ENCODE measurements around the gene WDR77.

Gene WDR77

GRCh38 chr1:111448918-111449702, at the start of gene WDR77, which contains the start of gene ATP5PB:
Gene WDR77, minus strand, starts transcription at chr1:111449256. Its CDS starts 87 bp downstream, at chr1:111449169.
Gene ATP5PB, plus strand, starts transcription at chr1:111449464. Its CDS starts 78 bp downstream, at chr1:111449542.
- Histone ChIP-seq H3K9me3 (ENCODE audit: control insufficient read depth in 1 of 2, low read length in 2 of 2) (no peaks in the 10 kb centered on the region), H3K4me1 (ENCODE audit: control insufficient read depth in 1 of 2, insufficient read depth in 2 of 2, low read length in 2 of 2) (peaks cover 40 to 52% of the 10 kb centered on the region in 2 donors), H3K27ac (ENCODE audit: low read depth, low read length) (peak within 1 kb of the TSS; percentile 67), H3K36me3 (ENCODE audit: control insufficient read depth in 1 of 2, insufficient read depth in 2 of 2, low read length in 2 of 2) (peaks cover 8 to 17% of the 10 kb centered on the region in 2 donors), H3K9ac (ENCODE audit: low read depth in 1 of 2, low read length in 2 of 2) (peak within 1 kb of the TSS; percentile 97 to 99), H3K27me3 (ENCODE audit: control insufficient read depth in 1 of 2, insufficient read depth in 2 of 2, low read length in 2 of 2) (no peaks in the 10 kb centered on the region), H3K4me3 (ENCODE audit: low read depth in 1 of 2, low read length in 2 of 2) (peak within 1 kb of the TSS; percentile 99 to 100)

- Histone ChIP-seq H3K9ac (ENCODE audit: low read depth in 1 of 2, low read length in 2 of 2) (no peak overlapping the region), H3K27ac (ENCODE audit: low read depth, low read length) (no peak overlapping the region), H3K4me1 (ENCODE audit: control insufficient read depth in 1 of 2, insufficient read depth in 2 of 2, low read length in 2 of 2) (no peaks in the 10 kb centered on the region), H3K9me3 (ENCODE audit: control insufficient read depth in 1 of 2, low read length in 2 of 2) (no peaks in the 10 kb centered on the region), H3K36me3 (ENCODE audit: control insufficient read depth in 1 of 2, insufficient read depth in 2 of 2, low read length in 2 of 2) (no peaks in the 10 kb centered on the region), H3K27me3 (ENCODE audit: control insufficient read depth in 1 of 2, insufficient read depth in 2 of 2, low read length in 2 of 2) (no peaks in the 10 kb centered on the region), H3K4me3 (ENCODE audit: low read depth in 1 of 2, low read length in 2 of 2) (no peak overlapping the region)
Observed at GRCh38 chr1:111497592-111497991, 48.5 kb upstream of the WDR77 start.

- Histone ChIP-seq H3K36me3 (ENCODE audit: control insufficient read depth in 1 of 2, insufficient read depth in 2 of 2, low read length in 2 of 2) (no peaks in the 10 kb centered on the region), H3K9me3 (ENCODE audit: control insufficient read depth in 1 of 2, low read length in 2 of 2) (no peaks in the 10 kb centered on the region), H3K9ac (ENCODE audit: low read depth in 1 of 2, low read length in 2 of 2) (no peak overlapping the region), H3K27ac (ENCODE audit: low read depth, low read length) (no peak overlapping the region), H3K4me3 (ENCODE audit: low read depth in 1 of 2, low read length in 2 of 2) (no peak overlapping the region), H3K27me3 (ENCODE audit: control insufficient read depth in 1 of 2, insufficient read depth in 2 of 2, low read length in 2 of 2) (no peaks in the 10 kb centered on the region), H3K4me1 (ENCODE audit: control insufficient read depth in 1 of 2, insufficient read depth in 2 of 2, low read length in 2 of 2) (no peaks in the 10 kb centered on the region)
Observed at GRCh38 chr1:111496398-111496797, 47.3 kb upstream of the WDR77 start.

GRCh38 chr1:111491070-111491469, 42.0 kb upstream of the WDR77 start:
- no peaks in the 10 kb centered on the region for H3K4me1 ChIP-seq (ENCODE audit: control insufficient read depth in 1 of 2, insufficient read depth in 2 of 2, low read length in 2 of 2)
- H3K27me3 ChIP-seq (ENCODE audit: control insufficient read depth in 1 of 2, insufficient read depth in 2 of 2, low read length in 2 of 2): no peaks in the 10 kb centered on the region
- no peak overlapping the region for H3K9ac ChIP-seq (ENCODE audit: low read depth in 1 of 2, low read length in 2 of 2)
- peak overlapping the region; percentile 15 for H3K27ac ChIP-seq (ENCODE audit: low read depth, low read length)
- H3K4me3 ChIP-seq (ENCODE audit: low read depth in 1 of 2, low read length in 2 of 2): no peak overlapping the region
- H3K9me3 ChIP-seq (ENCODE audit: control insufficient read depth in 1 of 2, low read length in 2 of 2): no peaks in the 10 kb centered on the region
- no peaks in the 10 kb centered on the region for H3K36me3 ChIP-seq (ENCODE audit: control insufficient read depth in 1 of 2, insufficient read depth in 2 of 2, low read length in 2 of 2)

- no peak overlapping the region for H3K27ac ChIP-seq (ENCODE audit: low read depth, low read length)
- no peak overlapping the region for H3K4me3 ChIP-seq (ENCODE audit: low read depth in 1 of 2, low read length in 2 of 2)
- H3K36me3 ChIP-seq (ENCODE audit: control insufficient read depth in 1 of 2, insufficient read depth in 2 of 2, low read length in 2 of 2): no peaks in the 10 kb centered on the region
- no peaks in the 10 kb centered on the region for H3K4me1 ChIP-seq (ENCODE audit: control insufficient read depth in 1 of 2, insufficient read depth in 2 of 2, low read length in 2 of 2)
- no peaks in the 10 kb centered on the region for H3K27me3 ChIP-seq (ENCODE audit: control insufficient read depth in 1 of 2, insufficient read depth in 2 of 2, low read length in 2 of 2)
- H3K9ac ChIP-seq (ENCODE audit: low read depth in 1 of 2, low read length in 2 of 2): no peak overlapping the region
- no peaks in the 10 kb centered on the region for H3K9me3 ChIP-seq (ENCODE audit: control insufficient read depth in 1 of 2, low read length in 2 of 2)
Observed at GRCh38 chr1:111490220-111490619, 41.2 kb upstream of the WDR77 start.

- H3K27ac ChIP-seq (ENCODE audit: low read depth, low read length): peak overlapping the region; percentile 34
- H3K9ac ChIP-seq (ENCODE audit: low read depth in 1 of 2, low read length in 2 of 2): no peak overlapping the region
- no peaks in the 10 kb centered on the region for H3K27me3 ChIP-seq (ENCODE audit: control insufficient read depth in 1 of 2, insufficient read depth in 2 of 2, low read length in 2 of 2)
- H3K9me3 ChIP-seq (ENCODE audit: control insufficient read depth in 1 of 2, low read length in 2 of 2): no peaks in the 10 kb centered on the region
- no peaks in the 10 kb centered on the region for H3K4me1 ChIP-seq (ENCODE audit: control insufficient read depth in 1 of 2, insufficient read depth in 2 of 2, low read length in 2 of 2)
- no peaks in the 10 kb centered on the region for H3K36me3 ChIP-seq (ENCODE audit: control insufficient read depth in 1 of 2, insufficient read depth in 2 of 2, low read length in 2 of 2)
- no peak overlapping the region for H3K4me3 ChIP-seq (ENCODE audit: low read depth in 1 of 2, low read length in 2 of 2)
Observed at GRCh38 chr1:111489604-111490003, 40.5 kb upstream of the WDR77 start.

GRCh38 chr1:111488669-111489068, 39.6 kb upstream of the WDR77 start:
- no peaks in the 10 kb centered on the region for H3K9me3 ChIP-seq (ENCODE audit: control insufficient read depth in 1 of 2, low read length in 2 of 2)
- no peaks in the 10 kb centered on the region for H3K36me3 ChIP-seq (ENCODE audit: control insufficient read depth in 1 of 2, insufficient read depth in 2 of 2, low read length in 2 of 2)
- no peak overlapping the region for H3K27ac ChIP-seq (ENCODE audit: low read depth, low read length)
- H3K27me3 ChIP-seq (ENCODE audit: control insufficient read depth in 1 of 2, insufficient read depth in 2 of 2, low read length in 2 of 2): no peaks in the 10 kb centered on the region
- H3K4me3 ChIP-seq (ENCODE audit: low read depth in 1 of 2, low read length in 2 of 2): no peak overlapping the region
- H3K4me1 ChIP-seq (ENCODE audit: control insufficient read depth in 1 of 2, insufficient read depth in 2 of 2, low read length in 2 of 2): no peaks in the 10 kb centered on the region
- peak overlapping the region in 1 of 2 donors; percentile 16 for H3K9ac ChIP-seq (ENCODE audit: low read depth in 1 of 2, low read length in 2 of 2)

GRCh38 chr1:111487133-111487532, 38.1 kb upstream of the WDR77 start:
- H3K27ac ChIP-seq (ENCODE audit: low read depth, low read length): no peak overlapping the region
- H3K4me1 ChIP-seq (ENCODE audit: control insufficient read depth in 1 of 2, insufficient read depth in 2 of 2, low read length in 2 of 2): no peaks in the 10 kb centered on the region

GRCh38 chr1:111486431-111486830, 37.4 kb upstream of the WDR77 start:
- no peak overlapping the region for H3K4me3 ChIP-seq (ENCODE audit: low read depth in 1 of 2, low read length in 2 of 2)
- no peaks in the 10 kb centered on the region for H3K9me3 ChIP-seq (ENCODE audit: control insufficient read depth in 1 of 2, low read length in 2 of 2)
- H3K36me3 ChIP-seq (ENCODE audit: control insufficient read depth in 1 of 2, insufficient read depth in 2 of 2, low read length in 2 of 2): no peaks in the 10 kb centered on the region
- no peak overlapping the region for H3K9ac ChIP-seq (ENCODE audit: low read depth in 1 of 2, low read length in 2 of 2)
- H3K27me3 ChIP-seq (ENCODE audit: control insufficient read depth in 1 of 2, insufficient read depth in 2 of 2, low read length in 2 of 2): no peaks in the 10 kb centered on the region
- no peaks in the 10 kb centered on the region for H3K4me1 ChIP-seq (ENCODE audit: control insufficient read depth in 1 of 2, insufficient read depth in 2 of 2, low read length in 2 of 2)
- no peak overlapping the region for H3K27ac ChIP-seq (ENCODE audit: low read depth, low read length)

More at GRCh38 chr1:111487133-111487532, 38.1 kb upstream of the WDR77 start:
- H3K4me3 ChIP-seq (ENCODE audit: low read depth in 1 of 2, low read length in 2 of 2): no peak overlapping the region
- no peak overlapping the region for H3K9ac ChIP-seq (ENCODE audit: low read depth in 1 of 2, low read length in 2 of 2)
- no peaks in the 10 kb centered on the region for H3K36me3 ChIP-seq (ENCODE audit: control insufficient read depth in 1 of 2, insufficient read depth in 2 of 2, low read length in 2 of 2)
- H3K9me3 ChIP-seq (ENCODE audit: control insufficient read depth in 1 of 2, low read length in 2 of 2): no peaks in the 10 kb centered on the region
- no peaks in the 10 kb centered on the region for H3K27me3 ChIP-seq (ENCODE audit: control insufficient read depth in 1 of 2, insufficient read depth in 2 of 2, low read length in 2 of 2)

GRCh38 chr1:111484391-111485026, 35.5 kb upstream of the WDR77 start:
- Histone ChIP-seq H3K27me3 (ENCODE audit: control insufficient read depth in 1 of 2, insufficient read depth in 2 of 2, low read length in 2 of 2) (no peaks in the 10 kb centered on the region), H3K27ac (ENCODE audit: low read depth, low read length) (no peak overlapping the region), H3K4me3 (ENCODE audit: low read depth in 1 of 2, low read length in 2 of 2) (no peak overlapping the region)

More at GRCh38 chr1:111484391-111485026, 35.5 kb upstream of the WDR77 start:
- H3K9ac ChIP-seq (ENCODE audit: low read depth in 1 of 2, low read length in 2 of 2): no peak overlapping the region
- no peaks in the 10 kb centered on the region for H3K36me3 ChIP-seq (ENCODE audit: control insufficient read depth in 1 of 2, insufficient read depth in 2 of 2, low read length in 2 of 2)
- H3K9me3 ChIP-seq (ENCODE audit: control insufficient read depth in 1 of 2, low read length in 2 of 2): no peaks in the 10 kb centered on the region
- H3K4me1 ChIP-seq (ENCODE audit: control insufficient read depth in 1 of 2, insufficient read depth in 2 of 2, low read length in 2 of 2): no peaks in the 10 kb centered on the region

Measured in duodenal mucosa (tissue), 2 donors.